ENCODE measurements around the gene FEV. TPM values are rescaled to one million over a fixed set of nuclear protein-coding genes. Genes with fewer than 3 reads are reported as not detected.

Gene FEV
- total and polyA plus RNA-seq, 2 donors (not counting 3 experiments of a cell fraction or from before 2014, with no cell fraction given): not detected

GRCh38 chr2:219024059-219024458, 39.1 kb upstream of the FEV start:
- Histone ChIP-seq H2AFZ (ENCODE audit: low read depth, low read length) (no peak overlapping the region), H3K9me1 (replicated peaks; ENCODE audit: control insufficient read depth, extremely low read depth, insufficient read depth, low read length) (no peaks in the 10 kb centered on the region), H3K79me2 (ENCODE audit: control insufficient read depth, insufficient read depth, low read length) (no peaks in the 10 kb centered on the region), H3K9me3 (replicated peaks; ENCODE audit: control insufficient read depth, insufficient read depth, low read length) (no peaks in the 10 kb centered on the region), H3K27ac (ENCODE audit: insufficient read depth, low read depth, low read length) (no peak overlapping the region), H4K20me1 (replicated peaks; ENCODE audit: control insufficient read depth, extremely low read depth, insufficient read depth, low read length) (no peaks in the 10 kb centered on the region), H3K36me3 (ENCODE audit: control insufficient read depth in 2 of 2, extremely low read depth in 1 of 2, insufficient read depth in 2 of 2, low read length in 2 of 2) (no peaks in the 10 kb centered on the region), H3K4me3 (replicated peaks in 1 of 3; ENCODE audit: insufficient read depth in 1 of 3, low read depth in 1 of 3, low read length in 3 of 3) (no peak overlapping the region), H3K4me2 (ENCODE audit: insufficient read depth, low read length) (no peak overlapping the region), H3K27me3 (ENCODE audit: control insufficient read depth in 2 of 2, insufficient read depth in 2 of 2, low read length in 2 of 2) (peaks cover 0 to 7% of the 10 kb centered on the region in 2 experiments), H3K9ac (replicated peaks; ENCODE audit: extremely low read depth, insufficient read depth, low read length) (no peak overlapping the region), H3K4me1 (ENCODE audit: control insufficient read depth, extremely low read depth, insufficient read depth, low read length) (no peaks in the 10 kb centered on the region)
- TF ChIP-seq MAX (IDR thresholded peaks at IDR 0.05; ENCODE audit: insufficient read depth, insufficient read length) (no peak), EZH2 (IDR thresholded peaks at IDR 0.05; ENCODE audit: borderline replicate concordance, low read depth, low read length, severe bottlenecking) (no peak), MYC (IDR thresholded peaks at IDR 0.05; ENCODE audit: low read depth, low read length) (no peak), FOS (IDR thresholded peaks at IDR 0.05; ENCODE audit: borderline replicate concordance, insufficient read depth, low read length) (no peak), GATA2 (IDR thresholded peaks at IDR 0.05; ENCODE audit: insufficient read depth, insufficient read length, low read depth, low read length) (no peak), POLR2AphosphoS5 (IDR thresholded peaks at IDR 0.05; ENCODE audit: insufficient read depth, low read depth, low read length) (no peak), JUN (IDR thresholded peaks at IDR 0.05; ENCODE audit: borderline replicate concordance, insufficient read depth, insufficient read length, low read depth) (no peak)
- TF ChIP-seq, protein P1, sequence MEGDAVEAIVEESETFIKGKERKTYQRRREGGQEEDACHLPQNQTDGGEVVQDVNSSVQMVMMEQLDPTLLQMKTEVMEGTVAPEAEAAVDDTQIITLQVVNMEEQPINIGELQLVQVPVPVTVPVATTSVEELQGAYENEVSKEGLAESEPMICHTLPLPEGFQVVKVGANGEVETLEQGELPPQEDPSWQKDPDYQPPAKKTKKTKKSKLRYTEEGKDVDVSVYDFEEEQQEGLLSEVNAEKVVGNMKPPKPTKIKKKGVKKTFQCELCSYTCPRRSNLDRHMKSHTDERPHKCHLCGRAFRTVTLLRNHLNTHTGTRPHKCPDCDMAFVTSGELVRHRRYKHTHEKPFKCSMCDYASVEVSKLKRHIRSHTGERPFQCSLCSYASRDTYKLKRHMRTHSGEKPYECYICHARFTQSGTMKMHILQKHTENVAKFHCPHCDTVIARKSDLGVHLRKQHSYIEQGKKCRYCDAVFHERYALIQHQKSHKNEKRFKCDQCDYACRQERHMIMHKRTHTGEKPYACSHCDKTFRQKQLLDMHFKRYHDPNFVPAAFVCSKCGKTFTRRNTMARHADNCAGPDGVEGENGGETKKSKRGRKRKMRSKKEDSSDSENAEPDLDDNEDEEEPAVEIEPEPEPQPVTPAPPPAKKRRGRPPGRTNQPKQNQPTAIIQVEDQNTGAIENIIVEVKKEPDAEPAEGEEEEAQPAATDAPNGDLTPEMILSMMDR (IDR thresholded peaks at IDR 0.05; ENCODE audit: extremely low read depth in 1 of 2, insufficient read depth in 1 of 2, low read depth in 1 of 2, low read length in 2 of 2): no peak
- FAIRE-seq: no peak
- dilution Hi-C loops (cut with MboI; ENCODE audit: extremely low pct_ligation_motif_present, low sequenced_read_pairs) (no loop called here), intact Hi-C loops (cut with micrococcal nuclease) (no loop called here)
- DNase-seq (ENCODE audit: low read depth, low spot score): no peak
- BruUV-seq (replicated peaks): no TSS peak
- CTCF ChIA-PET: interaction anchor here (1.2 to 9.9 kb wide), 4 partner anchors 28 to 130 kb away, joined by 6 to 418 read pairs (median 12); partner anchors contain the start of gene NHEJ1
- POLR2A ChIA-PET: no interaction called here
